Kidney epithelial cell (primary cell): ENCODE data around the gene GATB. TPM values are rescaled to one million over a fixed set of nuclear protein-coding genes. Genes with fewer than 3 reads are reported as not detected.

Experiments used
- DNase-seq: peaks from one replicate; pipeline ENCODE4 v3.0.0-alpha.2; 2010; ENCODE audit warnings: low read depth
- H3K27me3 ChIP-seq: 2 replicates; pipeline ENCODE4 v1.6.0; 2011; ENCODE audit warnings: low read length; ENCODE audit not compliant: control insufficient read depth, insufficient read depth
- H3K36me3 ChIP-seq: 2 replicates; pipeline ENCODE4 v1.5.1; 2011; ENCODE audit warnings: low read length; ENCODE audit not compliant: control insufficient read depth, insufficient read depth
- H3K4me3 ChIP-seq: 2 replicates; pipeline ENCODE4 v1.5.1; 2011; ENCODE audit warnings: low read depth, mild to moderate bottlenecking, control low read depth, low read length
- CTCF ChIP-seq: IDR thresholded peaks from 2 replicates; pipeline ENCODE4 v1.5.1; 2011; ENCODE audit warnings: mild to moderate bottlenecking, moderate library complexity, low read length, control low read depth, inconsistent platforms; ENCODE audit not compliant: insufficient read depth, poor library complexity, severe bottlenecking
- total RNA-seq: library from RNA; depleted of rRNA; stranded (reverse); fragments of >200 nt; gene quantifications from 2 replicates; pipeline ENCODE4 v1.2.3, GENCODE V29; 2015

The GATB gene
- total RNA-seq, 1 donor from 2014 or later: 39.4 TPM

- Histone ChIP-seq H3K4me3 (no peak overlapping the region), H3K36me3 (no peaks in the 10 kb centered on the region), H3K27me3 (no peaks in the 10 kb centered on the region)
- no peak for DNase-seq
- no peak for TF ChIP-seq CTCF
Observed at GRCh38 chr4:151677193-151677592, 83.6 kb downstream of the GATB start.

DNA sequence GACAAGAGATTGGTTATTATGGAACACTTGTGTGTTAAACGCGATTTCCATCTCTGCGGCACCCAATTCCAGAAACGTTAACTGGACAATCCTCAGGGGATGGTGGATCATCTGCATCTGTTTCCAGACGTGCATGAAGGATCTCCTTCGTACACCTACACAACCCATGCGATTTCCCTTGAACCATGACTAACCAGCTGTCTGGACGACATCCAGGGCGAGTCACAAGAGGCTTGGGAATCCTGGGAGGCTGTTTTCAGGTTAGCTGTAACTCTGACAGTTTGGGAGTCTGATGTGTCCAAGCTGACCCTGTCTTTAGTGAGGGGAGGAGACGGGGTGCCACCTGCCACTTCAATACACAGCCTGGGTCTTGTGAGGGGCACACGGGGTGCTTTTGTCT lies 84.5 kb downstream of the GATB start:
- H3K27me3 ChIP-seq: no peaks in the 10 kb centered on the region
- H3K4me3 ChIP-seq: no peak overlapping the region
- H3K36me3 ChIP-seq: no peaks in the 10 kb centered on the region
- DNase-seq: peak; percentile 71
- TF ChIP-seq CTCF: no peak

DNA sequence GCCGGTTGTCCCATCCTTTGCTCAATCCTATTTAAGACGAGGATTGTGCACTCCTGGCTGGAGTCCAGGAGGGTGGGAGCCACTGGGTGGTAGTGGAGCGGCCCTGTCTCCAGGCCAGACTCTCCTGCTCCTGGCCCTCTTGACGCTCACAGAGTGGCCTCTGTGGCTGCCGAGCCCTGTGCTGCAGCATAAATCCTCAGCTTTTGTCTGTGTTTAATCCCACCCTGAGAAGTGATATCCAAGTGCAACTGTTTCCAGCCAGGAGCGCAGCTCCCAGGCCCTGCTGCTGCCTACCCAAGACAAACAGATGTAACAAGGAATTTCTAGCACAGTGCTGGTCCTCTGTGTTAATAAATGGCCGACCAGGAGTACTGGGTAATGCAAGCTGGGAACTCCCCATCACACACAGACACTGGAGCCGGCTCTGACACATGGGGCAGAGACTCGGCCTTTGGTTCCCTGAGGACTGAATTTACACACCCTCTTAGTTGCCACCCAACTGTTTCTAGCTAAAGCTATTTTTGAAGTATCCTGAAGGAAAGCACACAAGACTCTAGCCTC lies 85.3 kb downstream of the GATB start:
- Histone ChIP-seq H3K4me3 (no peak overlapping the region), H3K27me3 (no peaks in the 10 kb centered on the region), H3K36me3 (no peaks in the 10 kb centered on the region)
- no peak for TF ChIP-seq CTCF
- no peak for DNase-seq

DNA sequence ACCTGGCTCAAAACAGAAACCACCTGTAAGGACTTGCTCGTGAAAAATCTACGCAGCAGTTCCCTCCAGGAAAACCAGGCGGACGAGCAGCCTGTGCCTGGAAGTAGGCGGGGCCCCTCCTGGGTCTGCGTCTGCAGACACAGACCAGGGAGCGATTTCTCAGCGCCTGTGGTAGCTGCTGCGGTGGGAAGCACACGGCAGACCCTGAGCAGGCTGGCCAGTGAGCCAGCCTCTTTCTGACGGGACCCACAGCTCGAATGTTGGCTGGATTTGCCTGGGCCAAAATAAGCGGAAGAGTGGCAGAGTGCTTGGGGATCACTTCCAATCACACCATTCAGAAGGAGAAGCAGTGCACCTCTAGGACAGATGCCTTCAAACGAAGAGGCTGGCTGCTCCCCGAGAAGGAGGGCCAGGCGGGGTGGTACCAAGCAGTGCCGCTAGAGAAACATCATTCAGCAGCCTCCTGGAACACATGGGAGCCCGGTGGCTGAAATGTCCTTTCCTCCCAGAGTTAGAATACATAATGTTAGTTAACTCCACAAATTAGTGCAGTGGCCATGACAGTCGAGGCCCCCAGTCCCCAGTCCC lies 85.9 kb downstream of the GATB start:
- Histone ChIP-seq H3K4me3 (no peak overlapping the region), H3K27me3 (no peaks in the 10 kb centered on the region), H3K36me3 (no peaks in the 10 kb centered on the region)
- no peak for TF ChIP-seq CTCF
- DNase-seq: no peak

DNA sequence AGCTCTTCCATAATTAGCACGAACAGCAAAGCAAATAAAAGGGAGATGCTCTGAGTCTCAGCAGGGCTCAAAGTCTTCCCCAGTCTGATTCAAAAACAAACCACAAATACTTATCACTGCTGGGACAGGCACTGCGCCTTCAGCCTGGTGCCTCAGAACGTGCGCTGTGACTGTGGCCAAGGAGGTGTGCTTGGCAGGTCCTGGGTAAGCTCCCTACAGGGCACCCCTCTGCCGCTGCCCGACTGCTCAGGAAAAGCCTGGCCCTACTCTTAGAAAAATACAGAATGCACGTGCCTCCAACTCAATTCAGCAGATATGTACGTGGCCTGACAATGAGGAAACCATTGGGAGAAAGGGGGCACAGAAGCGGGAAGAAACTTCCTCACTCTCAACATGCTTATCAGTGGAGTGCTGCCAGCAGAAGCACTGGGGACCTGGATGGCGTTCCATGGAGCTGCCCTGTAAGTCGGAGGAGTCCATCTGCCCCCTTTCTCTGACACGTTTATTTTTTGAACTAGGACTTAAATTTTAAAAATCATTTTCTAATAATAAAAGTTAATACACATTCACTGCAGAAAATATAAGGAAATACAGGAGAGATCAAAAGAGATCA lies 86.8 kb downstream of the GATB start:
- no peak for TF ChIP-seq CTCF
- Histone ChIP-seq H3K36me3 (no peaks in the 10 kb centered on the region), H3K27me3 (no peaks in the 10 kb centered on the region), H3K4me3 (no peak overlapping the region)
- no peak for DNase-seq
